Stomach (tissue), 4 donors: Measurements from ENCODE around the gene SPATA9.

Source experiments
- POLR2AphosphoS5 ChIP-seq, 3 donors: sonication (generic); formaldehyde crosslinking; IDR thresholded peaks; one replicate each; pipeline ENCODE4 v1.6.1; 2016; ENCODE audit warnings: antibody characterized with exemption in 3 of 3
- TF ChIP-seq, protein P1 (sequence below), 7 experiments: fragments of 450-650 bp in 4 of 7; fragments of 200-600 bp in 3 of 7; sonication (generic) in 3 of 7; IDR thresholded peaks; one replicate each; pipeline ENCODE4 v1.5.1; 2016 to 2019; ENCODE audit warnings: antibody characterized with exemption in 7 of 7, control low read depth in 2 of 7, mild to moderate bottlenecking in 1 of 7

- TF ChIP-seq, protein P1, sequence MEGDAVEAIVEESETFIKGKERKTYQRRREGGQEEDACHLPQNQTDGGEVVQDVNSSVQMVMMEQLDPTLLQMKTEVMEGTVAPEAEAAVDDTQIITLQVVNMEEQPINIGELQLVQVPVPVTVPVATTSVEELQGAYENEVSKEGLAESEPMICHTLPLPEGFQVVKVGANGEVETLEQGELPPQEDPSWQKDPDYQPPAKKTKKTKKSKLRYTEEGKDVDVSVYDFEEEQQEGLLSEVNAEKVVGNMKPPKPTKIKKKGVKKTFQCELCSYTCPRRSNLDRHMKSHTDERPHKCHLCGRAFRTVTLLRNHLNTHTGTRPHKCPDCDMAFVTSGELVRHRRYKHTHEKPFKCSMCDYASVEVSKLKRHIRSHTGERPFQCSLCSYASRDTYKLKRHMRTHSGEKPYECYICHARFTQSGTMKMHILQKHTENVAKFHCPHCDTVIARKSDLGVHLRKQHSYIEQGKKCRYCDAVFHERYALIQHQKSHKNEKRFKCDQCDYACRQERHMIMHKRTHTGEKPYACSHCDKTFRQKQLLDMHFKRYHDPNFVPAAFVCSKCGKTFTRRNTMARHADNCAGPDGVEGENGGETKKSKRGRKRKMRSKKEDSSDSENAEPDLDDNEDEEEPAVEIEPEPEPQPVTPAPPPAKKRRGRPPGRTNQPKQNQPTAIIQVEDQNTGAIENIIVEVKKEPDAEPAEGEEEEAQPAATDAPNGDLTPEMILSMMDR (IDR thresholded peaks at IDR 0.05) = no peak
- TF ChIP-seq POLR2AphosphoS5 (IDR thresholded peaks at IDR 0.05) = no peak
Observed at GRCh38 chr5:95690333-95690732, 7.5 kb upstream of the SPATA9 start.
